ENCODE results near the gene UNC45B. TPM values are rescaled to one million over a fixed set of nuclear protein-coding genes. Genes with fewer than 3 reads are reported as not detected.

UNC45B gene
- total and polyA plus RNA-seq, 2 of the 4 experiments (the other 2 are of a cell fraction), result not detected

GRCh38 chr17:35170968-35171771 is 23.6 kb downstream of the UNC45B start (continued):
- no peak for TF ChIP-seq ELK1 (IDR thresholded peaks at IDR 0.05; ENCODE audit: borderline replicate concordance, low read depth, low read length)

GRCh38 chr17:35171834-35172233 is 24.2 kb downstream of the UNC45B start:
- Histone ChIP-seq H2BK15ac (ENCODE audit: low read depth, low read length) (no peak overlapping the region), H3K9me3 (ENCODE audit: control insufficient read depth, insufficient read depth, low read length) (no peaks in the 10 kb centered on the region), H3K27ac (ENCODE audit: insufficient read depth, low read length) (no peak overlapping the region), H2BK5ac (ENCODE audit: low read depth, low read length, poor library complexity, severe bottlenecking) (no peak overlapping the region), H4K91ac (ENCODE audit: insufficient read depth, low read depth, low read length) (no peak overlapping the region), H3K56ac (ENCODE audit: extremely low read depth, insufficient read depth, low read length) (no peak overlapping the region), H3K79me1 (ENCODE audit: low read depth in 1 of 2, low read length in 2 of 2) (no peaks in the 10 kb centered on the region), H2AK5ac (ENCODE audit: low read depth, low read length) (no peak overlapping the region), H3K4me3 (ENCODE audit: insufficient read depth, low read depth, low read length) (no peak overlapping the region), H3K9me1 (ENCODE audit: insufficient read depth, low read length) (0 out of 2 replicates have a peak, but pooled peaks cover 5% of the 10 kb centered on the region), H3K27me3 (ENCODE audit: control insufficient read depth, insufficient read depth, low read length) (peaks cover 4% of the 10 kb centered on the region; the same call in 1 of the 2 replicates), H3K14ac (replicated peaks; ENCODE audit: low read depth, low read length) (no peak overlapping the region), H4K20me1 (ENCODE audit: insufficient read depth, low read length) (no peaks in the 10 kb centered on the region), H4K8ac (ENCODE audit: low read depth in 2 of 2, low read length in 2 of 2) (no peak overlapping the region), H2AK9ac (replicated peaks; ENCODE audit: low read depth, low read length, poor library complexity) (no peak overlapping the region), H3K23ac (ENCODE audit: low read depth, low read length) (no peak overlapping the region), H3K9ac (ENCODE audit: low read depth, low read length) (no peak overlapping the region), H3K4ac (ENCODE audit: low read depth, low read length) (no peak overlapping the region), H3K36me3 (ENCODE audit: control insufficient read depth, insufficient read depth, low read length) (no peaks in the 10 kb centered on the region), H3K4me1 (ENCODE audit: control insufficient read depth, insufficient read depth, low read length) (peaks cover 4% of the 10 kb centered on the region; the same call in 1 of the 2 replicates), H3K18ac (ENCODE audit: low read depth, low read length) (no peak overlapping the region), H2BK120ac (ENCODE audit: low read depth, low read length) (no peak overlapping the region), H2AFZ (replicated peaks; ENCODE audit: low read length, poor library complexity) (no peak overlapping the region), H4K5ac (ENCODE audit: low read depth, low read length) (no peak overlapping the region), H2BK20ac (ENCODE audit: low read depth, low read length) (no peak overlapping the region), H3K4me2 (ENCODE audit: low read depth, low read length) (no peak overlapping the region)
- dilution Hi-C loops (cut with HindIII; ENCODE audit: low sequenced_read_pairs, unreplicated experiment) (no loop called here), in situ Hi-C loops (cut with MboI; ENCODE audit: low sequenced_read_pairs) (no loop called here), intact Hi-C loops (cut with micrococcal nuclease) (loop anchor here (1.0 to 10.0 kb wide), 6 partner anchors 70 to 575 kb away; partner anchors contain the start of genes SLFN12 and SLFN5)
- TF ChIP-seq MAZ (IDR thresholded peaks at IDR 0.05; ENCODE audit: borderline replicate concordance, low read depth, low read length), result no peak
- peak; percentile 79 for TF ChIP-seq CEBPB (IDR thresholded peaks at IDR 0.05; ENCODE audit: low read depth, low read length)
- peak; percentile 38; the same call in 1 of the 2 replicates for TF ChIP-seq USF2 (IDR thresholded peaks at IDR 0.05; ENCODE audit: low read depth, low read length)
- no TSS peak for BruUV-seq (replicated peaks)
- ChIA-PET POLR2A (ENCODE audit: unreplicated experiment) (no interaction called here), CTCF (interaction anchor here (1.0 kb wide), 1 partner anchor 369 kb away, joined by 3 read pairs; no protein-coding TSS in a partner anchor)
- peak; percentile 32 for DNase-seq
- WGBS, 2 experiments (ENCODE audit: extremely low coverage in 2 of 2, insufficient read length in 1 of 2), result no CpG with 5 or more reads among the region's 2 CpGs
- ATAC-seq (ENCODE audit: low read depth), result peak; percentile 48

All from IMR-90 (cell line).